Pons (tissue), 1 donor: ENCODE data around the gene TATDN2.
"Not testable (repeated sequence)": the region's sequence is repeated elsewhere in the genome, so short reads cannot be mapped to it uniquely, and the experiment has no call there.

Experiments used
- DNase-seq: peaks from one replicate; pipeline ENCODE4 v3.0.0-alpha.2; 2016; ENCODE audit warnings: low spot score

Gene TATDN2

DNA sequence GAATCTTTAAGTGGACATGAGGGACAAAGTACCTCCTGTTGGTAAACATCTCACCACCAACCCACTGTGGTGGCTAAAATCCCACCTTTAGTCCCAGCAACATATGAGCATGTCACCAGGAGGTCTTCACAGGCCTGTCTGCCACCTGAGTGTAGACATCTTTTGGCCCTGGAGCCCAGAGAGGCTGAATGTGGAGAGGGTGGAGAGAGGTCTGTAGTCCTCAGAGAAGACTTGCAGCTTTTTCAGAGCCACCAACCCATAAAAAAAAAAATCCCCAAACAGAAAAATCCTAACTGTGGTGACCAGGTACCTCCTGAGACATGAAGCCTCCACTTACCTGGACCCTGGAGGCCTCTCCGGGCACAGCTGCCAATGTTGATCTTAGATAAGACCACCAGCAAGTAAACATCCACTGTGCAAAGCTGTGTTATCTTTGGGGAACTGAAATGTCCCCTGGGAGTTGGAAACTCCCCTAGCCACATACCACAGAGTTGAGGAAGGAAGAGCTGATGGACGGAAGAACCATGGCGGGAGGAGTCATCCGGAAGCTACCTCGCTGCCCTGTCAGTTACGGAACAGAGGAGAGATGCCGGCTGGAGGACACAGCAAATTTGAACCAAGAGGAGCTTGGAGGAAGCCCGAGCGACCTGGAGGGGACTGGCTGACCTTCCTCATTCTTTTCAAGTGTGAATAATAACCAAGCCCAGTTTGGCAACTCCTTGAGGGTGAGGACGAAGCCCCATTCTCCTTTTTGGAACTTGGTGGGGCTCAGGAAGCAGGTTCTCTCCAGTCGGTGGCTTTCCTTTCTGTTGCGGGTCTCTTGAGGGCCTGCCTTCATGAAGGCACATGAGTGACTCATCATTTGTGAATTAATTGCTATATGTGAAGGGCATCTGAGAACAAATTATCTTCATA lies 44.5 kb downstream of the TATDN2 start, which contains the start of gene GHRL:
GHRL (minus strand) TSS at position 443 of the 915 bp plus-strand sequence. CDS start 2,767 bp downstream, outside the sequence.
- peak; percentile 38 for DNase-seq

DNA sequence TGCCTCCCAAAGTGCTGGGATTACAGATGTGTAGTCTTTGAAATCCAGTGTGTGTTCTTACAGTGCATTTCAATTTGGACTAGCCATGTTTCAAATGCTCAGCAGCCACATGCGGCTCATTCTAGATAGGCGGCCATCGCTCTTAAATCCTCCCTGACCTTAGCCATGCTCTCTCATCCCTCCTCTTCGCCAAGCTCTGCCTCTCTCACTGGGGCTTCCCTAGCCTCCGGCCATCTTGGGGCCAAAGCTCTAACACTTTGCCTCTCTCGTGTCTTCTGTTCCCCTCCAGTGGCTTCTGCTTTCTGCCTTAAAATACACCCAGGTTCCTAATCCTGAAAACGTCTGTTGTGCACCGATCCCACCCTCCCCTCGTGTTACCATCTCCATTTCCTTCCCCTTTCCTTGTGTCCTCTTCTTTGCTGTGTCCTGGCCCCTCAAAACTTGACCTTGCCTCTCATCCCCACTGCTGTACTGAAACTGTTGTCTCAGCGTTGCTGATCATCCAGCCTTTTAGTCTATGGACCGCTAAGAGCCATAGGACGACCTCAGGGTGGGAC lies 45.8 kb downstream of the TATDN2 start:
- DNase-seq: no peak

- DNase-seq: not testable (repeated sequence)
These were observed 49.8 kb downstream of the TATDN2 start for GRCh38 chr3:10298064-10298463.

- DNase-seq: no peak
These were observed 50.9 kb downstream of the TATDN2 start for GRCh38 chr3:10299175-10299574.

DNA sequence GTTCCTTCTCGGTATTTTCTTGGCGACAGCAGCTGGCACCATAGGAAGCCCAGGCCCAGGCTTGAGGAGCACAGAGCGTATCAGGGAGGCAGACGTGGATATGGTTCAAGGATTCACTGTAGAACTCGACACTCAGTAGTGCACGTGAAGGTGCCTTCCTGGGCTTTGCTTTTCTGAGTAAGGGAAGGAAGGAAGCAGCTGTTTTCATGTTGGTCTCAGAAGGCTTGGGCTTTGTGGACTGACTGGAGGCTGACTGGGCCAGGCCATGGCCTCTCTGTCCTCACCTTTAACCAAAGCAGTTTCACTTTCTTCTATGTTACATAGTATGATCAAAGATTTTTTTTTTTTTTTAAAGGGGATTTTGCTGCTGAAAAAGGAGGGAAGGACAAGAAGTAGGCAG lies 51.4 kb downstream of the TATDN2 start:
- no peak for DNase-seq

- no peak for DNase-seq
These were observed 51.8 kb downstream of the TATDN2 start for GRCh38 chr3:10300087-10300486.

DNA sequence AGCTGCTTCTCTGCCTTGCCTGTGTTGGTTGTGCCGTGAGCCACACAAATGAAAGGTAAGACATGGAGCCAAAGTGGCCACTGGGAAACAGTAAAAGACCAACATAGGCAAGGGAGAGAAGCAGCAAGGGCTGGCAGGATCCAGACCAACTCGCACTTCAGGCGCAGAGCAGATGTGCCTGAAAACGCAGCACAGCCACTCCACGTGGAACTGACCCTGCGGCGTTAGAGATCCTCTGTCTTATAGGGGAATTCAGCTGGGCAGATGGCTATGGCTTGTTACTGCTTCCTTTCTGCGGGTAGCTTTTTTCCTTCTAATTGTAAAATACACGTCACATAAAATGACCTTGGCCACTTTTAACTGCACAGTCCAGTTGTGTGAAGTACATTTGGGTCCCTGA lies 54.8 kb downstream of the TATDN2 start:
- no peak for DNase-seq

GRCh38 chr3:10303785-10304184 lies 55.5 kb downstream of the TATDN2 start:
- DNase-seq: no peak

- DNase-seq: no peak
These were observed 56.6 kb downstream of the TATDN2 start for GRCh38 chr3:10304905-10305304.

- DNase-seq: no peak
These were observed 57.2 kb downstream of the TATDN2 start for GRCh38 chr3:10305331-10305902.

DNA sequence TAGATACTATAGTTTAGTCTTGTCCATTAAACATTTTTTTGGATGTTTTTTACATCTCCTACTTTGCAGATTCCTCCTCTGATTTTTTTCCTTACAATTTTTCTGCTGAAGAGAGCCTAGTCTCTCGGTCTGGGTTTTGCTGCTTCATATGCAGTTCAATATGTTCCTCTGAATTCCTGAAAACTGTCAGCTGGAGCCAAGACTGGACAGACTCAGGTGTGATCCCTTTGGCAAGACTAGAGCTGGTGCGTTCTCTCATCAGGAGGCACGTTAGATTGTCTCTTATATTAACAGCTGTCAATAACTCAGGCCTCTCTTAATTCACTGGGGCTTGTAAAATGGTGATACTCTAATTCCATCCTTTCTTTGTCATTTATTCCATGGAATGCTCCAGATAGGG lies 57.9 kb downstream of the TATDN2 start:
- no peak for DNase-seq

GRCh38 chr3:10308678-10309077 lies 60.4 kb downstream of the TATDN2 start:
- DNase-seq: no peak

GRCh38 chr3:10309736-10310135 lies 61.5 kb downstream of the TATDN2 start:
- DNase-seq: no peak

DNA sequence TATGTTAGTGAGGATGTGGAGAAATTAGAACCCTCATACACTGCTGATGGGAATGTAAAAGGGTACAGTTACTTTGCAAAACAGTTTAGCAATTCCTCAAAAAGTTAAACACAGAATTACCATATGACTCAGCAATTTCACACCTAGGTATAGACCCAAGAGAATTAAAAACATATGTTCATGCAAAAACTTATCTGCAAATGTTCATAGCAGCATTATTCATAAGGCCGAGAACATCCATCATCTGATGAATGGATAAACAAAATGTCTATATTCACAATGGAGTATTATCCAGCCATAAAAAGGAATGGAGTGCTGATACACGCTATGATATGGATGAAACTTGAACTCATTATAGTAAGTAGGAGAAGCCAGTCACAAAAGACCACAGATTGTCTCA lies 62.3 kb downstream of the TATDN2 start:
- no peak for DNase-seq

DNA sequence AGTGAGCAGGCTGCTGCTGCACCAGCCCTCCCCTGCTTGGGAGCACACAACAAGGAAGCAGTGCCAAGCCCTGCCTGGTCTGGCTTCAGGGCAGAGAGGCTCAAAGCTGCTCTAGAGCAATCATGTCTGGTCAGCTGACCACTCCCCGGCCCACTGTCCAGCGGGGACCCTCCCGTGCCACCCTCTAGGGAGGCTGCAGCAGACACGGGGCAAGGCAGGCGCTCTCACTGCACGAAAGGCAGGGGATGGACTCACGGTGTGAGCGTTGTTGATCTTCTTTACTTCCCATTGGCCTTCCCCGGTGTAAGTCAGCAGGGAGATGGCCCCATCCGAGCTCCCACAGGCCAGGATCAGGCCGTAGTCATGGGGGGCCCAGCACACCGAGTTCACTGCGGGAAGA lies 63.5 kb downstream of the TATDN2 start:
- DNase-seq: no peak

- no peak for DNase-seq
These were observed 64.1 kb downstream of the TATDN2 start for GRCh38 chr3:10312391-10312790.

DNA sequence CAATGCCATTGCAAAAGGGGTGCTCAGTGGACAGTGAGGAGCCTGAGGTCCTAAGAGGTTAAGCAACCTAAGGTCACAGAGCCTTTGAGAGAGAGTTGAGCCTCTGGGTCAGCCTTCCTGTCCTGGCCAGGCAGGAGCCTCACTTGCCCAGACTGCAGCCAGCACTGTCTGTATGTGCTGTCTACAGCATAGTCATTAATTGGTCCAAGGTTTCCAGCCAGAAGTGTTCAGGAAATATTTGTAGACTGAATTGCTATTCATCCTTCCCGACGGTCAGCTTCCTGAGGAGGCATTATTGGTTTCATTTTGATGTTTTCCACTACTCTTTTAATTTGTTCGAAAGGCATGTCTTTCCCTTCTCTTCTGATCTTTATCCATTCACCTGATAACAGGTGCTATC lies 64.6 kb downstream of the TATDN2 start:
- DNase-seq: no peak

DNA sequence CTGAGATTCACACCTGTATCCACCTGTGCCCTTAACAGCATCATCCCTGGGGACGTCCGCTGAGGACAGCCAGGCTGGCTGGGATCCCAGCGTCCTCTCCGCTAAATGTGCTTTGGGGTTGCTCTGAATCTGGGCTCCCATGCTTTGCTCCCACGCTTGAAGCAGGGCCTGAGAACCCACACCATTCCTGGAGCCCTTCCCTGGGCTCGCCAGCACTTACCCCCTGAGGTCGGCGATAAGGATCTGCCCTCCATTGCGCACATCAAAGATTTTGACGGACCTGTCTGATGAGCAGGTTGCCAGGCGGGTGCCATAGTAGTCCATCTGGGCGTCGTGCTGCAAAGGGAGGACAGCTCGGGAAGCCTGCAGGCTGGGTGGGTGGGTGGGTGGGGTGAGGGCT lies 66.8 kb downstream of the TATDN2 start:
- no peak for DNase-seq

GRCh38 chr3:10315771-10316344 lies 67.6 kb downstream of the TATDN2 start:
- DNase-seq: peak; percentile 35

DNA sequence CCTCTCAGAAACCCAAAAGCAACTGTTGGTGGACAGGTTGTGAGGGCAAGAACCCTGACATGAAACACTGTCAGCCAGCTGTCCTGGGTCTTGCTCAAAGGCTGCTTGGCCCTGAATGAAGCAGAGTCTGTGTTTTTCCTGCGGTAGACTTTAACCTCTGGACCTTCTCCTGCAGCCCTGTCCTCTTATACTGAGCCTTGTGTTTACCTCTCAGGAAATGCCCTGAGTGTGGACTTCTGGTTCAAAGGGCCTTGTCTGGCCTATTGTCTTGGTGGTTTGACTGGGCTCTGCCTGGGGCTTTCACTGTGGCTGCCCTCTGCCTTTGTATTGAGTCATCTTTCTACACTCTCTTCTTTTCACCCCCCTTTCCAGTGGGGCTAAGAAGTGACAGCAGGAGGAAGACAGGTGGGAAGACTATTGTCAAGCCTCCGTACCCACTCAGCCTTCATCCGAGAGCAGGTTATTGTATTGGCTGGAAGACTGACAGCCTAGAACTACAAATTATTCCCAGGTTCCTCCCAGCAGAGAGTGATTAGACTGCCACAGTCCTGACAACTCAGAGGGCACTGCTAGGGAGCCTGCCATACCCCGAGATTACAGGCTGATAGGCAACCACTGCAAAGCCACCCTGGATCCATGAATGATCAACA lies 69.2 kb downstream of the TATDN2 start:
- no peak for DNase-seq

- DNase-seq: no peak
These were observed 69.7 kb downstream of the TATDN2 start for GRCh38 chr3:10317961-10318350.

DNA sequence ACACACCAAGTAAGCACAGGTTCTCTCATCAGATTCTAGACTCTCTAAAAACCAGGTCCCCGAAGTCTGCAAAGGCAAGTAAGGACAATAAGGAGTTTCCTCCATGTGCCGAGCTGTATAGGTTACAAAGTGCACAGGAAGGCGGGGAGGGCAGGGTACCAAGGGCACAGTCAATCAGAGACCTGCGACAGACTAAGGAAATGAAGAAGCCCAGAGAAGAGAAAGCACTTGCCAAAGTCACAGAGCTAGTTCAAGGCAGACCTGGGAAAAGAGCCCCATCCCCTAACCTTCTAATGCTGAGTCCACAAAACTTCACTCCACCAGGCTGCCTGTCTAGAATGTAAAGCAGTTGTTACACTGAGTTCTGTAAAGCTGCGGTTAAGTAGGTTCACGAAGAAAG lies 71.0 kb downstream of the TATDN2 start:
- no peak for DNase-seq
